Measurements from ENCODE around the gene POLR2C. TPM values are rescaled to one million over a fixed set of nuclear protein-coding genes. Genes with fewer than 3 reads are reported as not detected.

POLR2C gene
- total RNA-seq, 1 donor from 2014 or later = 56.6 TPM

DNA sequence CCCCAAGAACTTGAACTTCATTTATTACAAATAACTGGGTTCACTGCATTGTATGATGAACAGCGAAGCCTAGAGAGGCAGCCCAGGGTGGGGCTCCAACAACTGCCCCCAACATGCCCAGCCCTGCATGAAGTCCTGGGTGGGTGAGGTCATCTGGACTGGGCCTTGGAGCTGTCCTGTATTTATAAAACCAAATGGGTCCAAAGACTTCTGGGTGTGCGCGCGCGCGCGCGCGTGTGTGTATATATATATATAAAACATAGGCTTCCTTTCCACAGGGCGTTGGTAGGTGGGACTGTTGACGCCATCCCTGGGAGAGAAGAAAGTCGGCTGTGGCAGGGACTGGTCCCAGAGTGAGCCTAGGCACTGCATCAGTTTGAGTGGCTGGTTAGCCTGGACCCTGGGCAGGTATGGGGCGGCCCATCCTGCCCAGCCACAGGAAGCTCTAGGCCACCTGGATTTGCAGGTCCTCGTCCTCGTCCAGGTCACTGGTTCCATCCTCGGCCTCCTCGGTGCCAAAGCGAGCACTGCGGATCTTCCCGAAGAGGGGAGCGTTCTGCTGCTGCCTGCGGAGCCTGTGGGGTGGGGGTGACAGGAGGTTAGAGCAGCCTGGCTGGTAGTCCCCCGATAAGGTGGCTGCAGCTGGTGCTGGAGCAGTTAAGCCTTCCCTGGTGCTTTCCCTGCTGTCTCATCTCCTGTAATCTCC, 50.0 kb downstream of the POLR2C start:
- CTCF ChIA-PET = interaction anchor here (1.2 kb wide), 1 partner anchor 50 kb away, joined by 3 read pairs; the partner anchor contains the start of gene POLR2C
- ATAC-seq (ENCODE audit: low read depth) (no peak), DNase-seq (no peak)
- intact Hi-C loops (cut with micrococcal nuclease) = no loop called here
- H3K27me3 Mint-ChIP-seq = peaks cover 3% of the 10 kb centered on the region
- no peaks in the 10 kb centered on the region for H3K9me3 Mint-ChIP-seq
- H3K4me3 Mint-ChIP-seq = no peak overlapping the region
- TF ChIP-seq, protein P1, sequence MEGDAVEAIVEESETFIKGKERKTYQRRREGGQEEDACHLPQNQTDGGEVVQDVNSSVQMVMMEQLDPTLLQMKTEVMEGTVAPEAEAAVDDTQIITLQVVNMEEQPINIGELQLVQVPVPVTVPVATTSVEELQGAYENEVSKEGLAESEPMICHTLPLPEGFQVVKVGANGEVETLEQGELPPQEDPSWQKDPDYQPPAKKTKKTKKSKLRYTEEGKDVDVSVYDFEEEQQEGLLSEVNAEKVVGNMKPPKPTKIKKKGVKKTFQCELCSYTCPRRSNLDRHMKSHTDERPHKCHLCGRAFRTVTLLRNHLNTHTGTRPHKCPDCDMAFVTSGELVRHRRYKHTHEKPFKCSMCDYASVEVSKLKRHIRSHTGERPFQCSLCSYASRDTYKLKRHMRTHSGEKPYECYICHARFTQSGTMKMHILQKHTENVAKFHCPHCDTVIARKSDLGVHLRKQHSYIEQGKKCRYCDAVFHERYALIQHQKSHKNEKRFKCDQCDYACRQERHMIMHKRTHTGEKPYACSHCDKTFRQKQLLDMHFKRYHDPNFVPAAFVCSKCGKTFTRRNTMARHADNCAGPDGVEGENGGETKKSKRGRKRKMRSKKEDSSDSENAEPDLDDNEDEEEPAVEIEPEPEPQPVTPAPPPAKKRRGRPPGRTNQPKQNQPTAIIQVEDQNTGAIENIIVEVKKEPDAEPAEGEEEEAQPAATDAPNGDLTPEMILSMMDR (IDR thresholded peaks at IDR 0.05) = no peak
- no peak overlapping the region for H3K27ac Mint-ChIP-seq
- POLR2A ChIA-PET = interaction anchor here (0.7 kb wide), 1 partner anchor 110 kb away, joined by 10 read pairs; no protein-coding TSS in a partner anchor
- no peaks in the 10 kb centered on the region for H3K4me1 Mint-ChIP-seq
- H3K36me3 Mint-ChIP-seq (ENCODE audit: low read depth) = peaks cover 44% of the 10 kb centered on the region

DNA sequence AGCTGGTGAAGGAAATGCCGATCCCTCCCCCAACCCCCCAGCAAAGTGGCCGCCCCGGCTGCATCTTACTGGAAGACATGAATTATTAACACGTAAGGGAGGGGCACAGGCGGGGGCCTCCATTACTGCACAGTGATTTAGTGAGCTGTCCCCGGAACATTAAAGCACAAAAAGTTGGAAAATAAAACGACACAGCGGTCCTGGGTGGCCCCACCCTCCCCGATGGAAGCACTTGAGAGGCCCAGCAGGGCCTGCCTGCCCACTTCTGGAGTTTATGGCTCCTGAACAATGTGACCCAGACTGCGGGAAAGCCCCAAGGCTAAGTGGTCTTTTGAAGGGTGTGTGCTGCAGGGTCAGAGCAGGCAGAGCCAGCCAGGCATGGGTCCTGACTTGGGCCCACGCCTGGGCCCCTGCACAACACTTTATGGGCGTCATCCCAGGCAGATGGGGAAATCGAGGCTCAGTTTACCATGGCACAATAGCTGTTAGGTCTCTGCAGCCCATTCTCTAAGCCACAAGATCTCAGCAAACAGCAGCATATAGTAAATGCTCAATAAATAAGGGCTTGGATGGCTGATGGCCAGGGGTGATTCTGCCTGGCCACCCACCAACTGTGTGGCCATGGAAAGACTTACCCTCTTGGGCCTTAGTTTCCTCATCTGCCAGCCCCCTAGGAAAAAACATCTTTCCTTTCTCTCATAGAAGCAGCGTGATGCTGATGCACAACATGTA, 51.1 kb downstream of the POLR2C start:
- ATAC-seq (ENCODE audit: low read depth) = no peak
- TF ChIP-seq, protein P1 (IDR thresholded peaks at IDR 0.05) = no peak
- H3K4me3 Mint-ChIP-seq = no peak overlapping the region
- H3K36me3 Mint-ChIP-seq (ENCODE audit: low read depth) = peaks cover 52% of the 10 kb centered on the region
- intact Hi-C loops (cut with micrococcal nuclease) = no loop called here
- CTCF ChIA-PET = interaction anchor here (0.7 to 1.2 kb wide), 2 partner anchors 51 to 63 kb away, joined by 3 read pairs; partner anchors contain the start of gene POLR2C
- H3K9me3 Mint-ChIP-seq = no peaks in the 10 kb centered on the region
- POLR2A ChIA-PET = interaction anchor here (1.0 kb wide), 1 partner anchor 26 kb away, joined by 5 read pairs; no protein-coding TSS in a partner anchor
- DNase-seq = no peak
- H3K27ac Mint-ChIP-seq = no peak overlapping the region
- H3K27me3 Mint-ChIP-seq = peaks cover 2% of the 10 kb centered on the region
- no peaks in the 10 kb centered on the region for H3K4me1 Mint-ChIP-seq

DNA sequence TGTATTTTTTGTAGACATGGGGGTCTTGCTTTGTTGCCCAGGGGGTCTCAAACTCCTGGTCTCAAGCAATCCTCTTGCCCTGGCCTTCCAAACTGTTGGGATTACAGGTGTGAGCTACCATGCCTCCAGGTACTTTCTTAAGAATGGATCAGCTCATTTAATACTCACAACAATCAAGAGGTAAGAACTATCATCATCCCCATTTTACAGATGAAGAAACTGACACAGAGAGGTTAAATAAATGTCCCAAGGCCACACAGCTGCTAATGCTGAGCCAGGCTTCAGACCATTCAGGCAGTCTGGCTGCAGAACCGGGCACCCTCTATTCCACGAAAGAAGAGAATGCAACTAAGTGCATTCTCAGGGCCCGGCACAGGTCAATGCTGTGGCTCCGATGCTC, 51.9 kb downstream of the POLR2C start:
- no peaks in the 10 kb centered on the region for H3K27me3 Mint-ChIP-seq
- intact Hi-C loops (cut with micrococcal nuclease) = no loop called here
- ATAC-seq (ENCODE audit: low read depth) (no peak), DNase-seq (no peak)
- ChIA-PET CTCF (no interaction called here), POLR2A (interaction anchor here (1.0 kb wide), 1 partner anchor 27 kb away, joined by 5 read pairs; no protein-coding TSS in a partner anchor)
- TF ChIP-seq, protein P1 (IDR thresholded peaks at IDR 0.05) = no peak
- no peak overlapping the region for H3K4me3 Mint-ChIP-seq
- H3K36me3 Mint-ChIP-seq (ENCODE audit: low read depth) = peaks cover 60% of the 10 kb centered on the region
- H3K27ac Mint-ChIP-seq = no peak overlapping the region
- no peaks in the 10 kb centered on the region for H3K9me3 Mint-ChIP-seq
- no peaks in the 10 kb centered on the region for H3K4me1 Mint-ChIP-seq

GRCh38 chr16:57514791-57515600, 52.5 kb downstream of the POLR2C start:
- ATAC-seq (ENCODE audit: low read depth) (no peak), DNase-seq (no peak)
- intact Hi-C loops (cut with micrococcal nuclease) = no loop called here
- no peaks in the 10 kb centered on the region for H3K27me3 Mint-ChIP-seq
- H3K36me3 Mint-ChIP-seq (ENCODE audit: low read depth) = peaks cover 60% of the 10 kb centered on the region
- no peak overlapping the region for H3K27ac Mint-ChIP-seq
- no peaks in the 10 kb centered on the region for H3K9me3 Mint-ChIP-seq
- TF ChIP-seq, protein P1 (IDR thresholded peaks at IDR 0.05) = no peak
- ChIA-PET CTCF (no interaction called here), POLR2A (no interaction called here)
- H3K4me1 Mint-ChIP-seq = peaks cover 3% of the 10 kb centered on the region
- H3K4me3 Mint-ChIP-seq = no peak overlapping the region
